Activated CD4-positive, alpha-beta T cell treated with anti-CD3 and anti-CD28 coated beads for 4 hours (primary cell): ENCODE measurements around the gene GDAP1L1.
"Not testable (repeated sequence)": the region's sequence is repeated elsewhere in the genome, so short reads cannot be mapped to it uniquely, and the experiment has no call there.

Source experiments
- DNase-seq, 2 donors: peaks; one replicate each; pipeline ENCODE4 v3.0.0-alpha.2; 2020

The GDAP1L1 gene

GRCh38 chr20:44221368-44221954 is 25.6 kb upstream of the GDAP1L1 start:
- no peak for DNase-seq

- DNase-seq, result no peak
These were observed 25.1 kb upstream of the GDAP1L1 start for GRCh38 chr20:44222027-44222426.

GRCh38 chr20:44222633-44223368 is 24.3 kb upstream of the GDAP1L1 start:
- DNase-seq, result no peak

GRCh38 chr20:44223721-44224120 is 23.4 kb upstream of the GDAP1L1 start:
- DNase-seq, result no peak

- DNase-seq, result no peak
These were observed 22.5 kb upstream of the GDAP1L1 start for GRCh38 chr20:44224637-44225036.

- no peak for DNase-seq
These were observed 18.4 kb upstream of the GDAP1L1 start for GRCh38 chr20:44228465-44229258.

GRCh38 chr20:44231193-44231592 is 15.9 kb upstream of the GDAP1L1 start:
- no peak for DNase-seq

- no peak for DNase-seq
These were observed 15.2 kb upstream of the GDAP1L1 start for GRCh38 chr20:44231713-44232468.

- DNase-seq, result not testable (repeated sequence)
These were observed 14.6 kb upstream of the GDAP1L1 start for GRCh38 chr20:44232469-44232856.

GRCh38 chr20:44233436-44234016 is 13.6 kb upstream of the GDAP1L1 start:
- DNase-seq, result no peak

GRCh38 chr20:44234566-44235317 is 12.4 kb upstream of the GDAP1L1 start:
- DNase-seq, result no peak

GRCh38 chr20:44235702-44236101 is 11.4 kb upstream of the GDAP1L1 start:
- DNase-seq, result no peak

- not testable (repeated sequence) for DNase-seq
These were observed 10.3 kb upstream of the GDAP1L1 start for GRCh38 chr20:44236840-44237239.

- no peak for DNase-seq
These were observed 5.3 kb upstream of the GDAP1L1 start for GRCh38 chr20:44241796-44242195.

GRCh38 chr20:44245977-44246376 is 1.1 kb upstream of the GDAP1L1 start:
- no peak for DNase-seq

GRCh38 chr20:44247586-44248409 is 690 bp downstream of the GDAP1L1 start:
- no peak for DNase-seq

- DNase-seq, result no peak
These were observed 1.3 kb downstream of the GDAP1L1 start for GRCh38 chr20:44248410-44248759.

GRCh38 chr20:44251284-44251683 is 4.2 kb downstream of the GDAP1L1 start:
- no peak for DNase-seq

GRCh38 chr20:44253528-44253927 is 6.4 kb downstream of the GDAP1L1 start:
- DNase-seq, result no peak

GRCh38 chr20:44254073-44254472 is 7.0 kb downstream of the GDAP1L1 start:
- DNase-seq, result no peak

GRCh38 chr20:44255942-44256341 is 8.8 kb downstream of the GDAP1L1 start:
- no peak for DNase-seq
